Mammary epithelial cell (primary cell): Measurements from ENCODE around the gene BTBD6.

ENCODE experiments used
- EZH2 ChIP-seq: IDR thresholded peaks from 2 replicates; pipeline ENCODE4 v1.6.1; 2012; ENCODE audit warnings: low read length, inconsistent platforms, borderline replicate concordance
- TF ChIP-seq, protein P1 (sequence below), 2 donors: IDR thresholded peaks in 1 of 2; conservative IDR thresholded peaks in 1 of 2; 2 replicates each; pipeline ENCODE4 v1.5.1; 2011 to 2012; ENCODE audit warnings: inconsistent platforms in 2 of 2, low read length in 2 of 2, mild to moderate bottlenecking in 2 of 2, control low read depth in 1 of 2, low read depth in 1 of 2; ENCODE audit not compliant: insufficient read depth in 1 of 2; ENCODE audit errors: extremely low read depth in 1 of 2

DNA sequence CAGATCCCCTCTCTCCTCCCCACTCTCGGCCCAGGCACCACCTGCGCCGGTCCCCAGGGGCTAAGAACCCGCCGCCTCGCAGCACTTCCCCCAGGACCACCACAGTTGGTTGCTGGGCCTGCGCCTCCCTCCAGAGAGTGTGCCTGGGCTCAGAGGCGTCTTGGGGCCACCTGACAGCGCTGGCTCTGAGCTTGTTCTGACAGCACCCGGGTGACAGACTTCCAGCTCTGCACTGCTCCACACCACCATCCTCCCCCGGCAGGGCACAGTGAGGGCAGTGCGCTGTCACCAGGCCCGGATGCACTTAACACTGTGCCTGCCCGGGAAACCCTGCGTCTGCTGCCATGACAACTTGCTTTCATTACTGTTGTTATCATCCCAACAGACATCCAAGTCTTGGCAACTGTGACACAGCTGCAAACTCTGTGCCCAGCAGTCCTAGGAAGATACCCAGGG is 45.8 kb downstream of the BTBD6 start:
- TF ChIP-seq, protein P1, sequence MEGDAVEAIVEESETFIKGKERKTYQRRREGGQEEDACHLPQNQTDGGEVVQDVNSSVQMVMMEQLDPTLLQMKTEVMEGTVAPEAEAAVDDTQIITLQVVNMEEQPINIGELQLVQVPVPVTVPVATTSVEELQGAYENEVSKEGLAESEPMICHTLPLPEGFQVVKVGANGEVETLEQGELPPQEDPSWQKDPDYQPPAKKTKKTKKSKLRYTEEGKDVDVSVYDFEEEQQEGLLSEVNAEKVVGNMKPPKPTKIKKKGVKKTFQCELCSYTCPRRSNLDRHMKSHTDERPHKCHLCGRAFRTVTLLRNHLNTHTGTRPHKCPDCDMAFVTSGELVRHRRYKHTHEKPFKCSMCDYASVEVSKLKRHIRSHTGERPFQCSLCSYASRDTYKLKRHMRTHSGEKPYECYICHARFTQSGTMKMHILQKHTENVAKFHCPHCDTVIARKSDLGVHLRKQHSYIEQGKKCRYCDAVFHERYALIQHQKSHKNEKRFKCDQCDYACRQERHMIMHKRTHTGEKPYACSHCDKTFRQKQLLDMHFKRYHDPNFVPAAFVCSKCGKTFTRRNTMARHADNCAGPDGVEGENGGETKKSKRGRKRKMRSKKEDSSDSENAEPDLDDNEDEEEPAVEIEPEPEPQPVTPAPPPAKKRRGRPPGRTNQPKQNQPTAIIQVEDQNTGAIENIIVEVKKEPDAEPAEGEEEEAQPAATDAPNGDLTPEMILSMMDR (conservative IDR thresholded peaks at IDR 0.05 in 1 of 2, IDR thresholded peaks at IDR 0.05 in 1 of 2; ENCODE audit: extremely low read depth in 1 of 2, insufficient read depth in 1 of 2, low read depth in 1 of 2, low read length in 2 of 2), result no peak
- no peak for TF ChIP-seq EZH2
